HG03025 (cell line): Measurements from ENCODE around the gene DOK3.

ENCODE experiments used
- ATAC-seq: cut with Tn5 transposase; IDR thresholded peaks from one replicate; pipeline ENCODE4 v1.9.1; 2021; ENCODE audit warnings: mild to moderate bottlenecking, moderate library complexity; ENCODE audit not compliant: unreplicated experiment, low FRiP score

Gene DOK3, protein sequence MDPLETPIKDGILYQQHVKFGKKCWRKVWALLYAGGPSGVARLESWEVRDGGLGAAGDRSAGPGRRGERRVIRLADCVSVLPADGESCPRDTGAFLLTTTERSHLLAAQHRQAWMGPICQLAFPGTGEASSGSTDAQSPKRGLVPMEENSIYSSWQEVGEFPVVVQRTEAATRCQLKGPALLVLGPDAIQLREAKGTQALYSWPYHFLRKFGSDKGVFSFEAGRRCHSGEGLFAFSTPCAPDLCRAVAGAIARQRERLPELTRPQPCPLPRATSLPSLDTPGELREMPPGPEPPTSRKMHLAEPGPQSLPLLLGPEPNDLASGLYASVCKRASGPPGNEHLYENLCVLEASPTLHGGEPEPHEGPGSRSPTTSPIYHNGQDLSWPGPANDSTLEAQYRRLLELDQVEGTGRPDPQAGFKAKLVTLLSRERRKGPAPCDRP

DNA sequence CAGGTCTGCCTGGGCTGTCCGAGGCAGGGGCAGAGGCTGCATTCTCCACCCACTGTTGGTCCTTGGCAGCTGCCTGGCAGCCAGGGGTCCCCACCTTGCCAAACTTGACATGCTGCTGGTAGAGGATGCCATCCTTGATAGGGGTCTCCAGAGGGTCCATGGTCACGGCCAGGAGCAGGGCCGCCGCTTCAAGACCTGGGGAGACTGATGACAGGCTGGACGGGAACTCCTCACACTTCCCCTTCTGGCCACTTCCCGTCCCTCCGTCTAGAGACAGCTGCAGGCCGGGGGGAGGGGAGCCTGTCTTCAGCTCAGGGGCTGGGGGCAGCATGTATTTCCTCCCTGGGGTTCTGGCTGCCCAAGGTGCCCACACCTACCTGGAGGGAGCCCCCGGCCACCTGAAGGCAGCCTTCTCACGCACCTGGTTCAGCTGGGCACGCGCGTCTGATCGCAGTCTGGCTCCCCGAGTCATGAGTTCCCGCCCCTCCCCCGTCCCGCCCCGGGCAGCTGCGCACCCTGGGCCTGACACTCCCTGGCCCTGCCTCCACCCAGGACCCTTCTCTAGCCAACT is at the start of gene DOK3:
DOK3 (minus strand) TSS at position 446 of the 571 bp plus-strand sequence; CDS start at position 160, 286 bp downstream.
- ATAC-seq = no peak

DNA sequence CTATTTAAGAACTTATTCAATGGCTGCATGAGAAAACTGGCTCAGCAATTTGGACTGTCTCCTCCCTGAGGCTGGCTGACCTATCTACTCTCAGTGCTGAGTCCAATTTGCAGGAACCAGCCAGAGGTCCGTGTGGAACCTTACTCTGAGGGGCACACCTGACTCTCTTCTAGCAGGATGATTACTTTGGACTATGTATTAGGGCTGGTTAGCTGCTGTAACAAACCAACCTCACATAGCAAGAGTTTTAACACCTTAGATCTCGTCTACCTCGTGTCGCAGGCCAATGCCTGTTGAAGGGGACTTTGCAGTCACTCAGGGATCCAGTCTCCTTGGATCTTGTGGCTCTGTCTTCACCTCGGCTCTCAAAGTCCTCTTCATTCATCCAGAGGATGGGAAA is 48.2 kb upstream of the DOK3 start:
- no peak for ATAC-seq

DNA sequence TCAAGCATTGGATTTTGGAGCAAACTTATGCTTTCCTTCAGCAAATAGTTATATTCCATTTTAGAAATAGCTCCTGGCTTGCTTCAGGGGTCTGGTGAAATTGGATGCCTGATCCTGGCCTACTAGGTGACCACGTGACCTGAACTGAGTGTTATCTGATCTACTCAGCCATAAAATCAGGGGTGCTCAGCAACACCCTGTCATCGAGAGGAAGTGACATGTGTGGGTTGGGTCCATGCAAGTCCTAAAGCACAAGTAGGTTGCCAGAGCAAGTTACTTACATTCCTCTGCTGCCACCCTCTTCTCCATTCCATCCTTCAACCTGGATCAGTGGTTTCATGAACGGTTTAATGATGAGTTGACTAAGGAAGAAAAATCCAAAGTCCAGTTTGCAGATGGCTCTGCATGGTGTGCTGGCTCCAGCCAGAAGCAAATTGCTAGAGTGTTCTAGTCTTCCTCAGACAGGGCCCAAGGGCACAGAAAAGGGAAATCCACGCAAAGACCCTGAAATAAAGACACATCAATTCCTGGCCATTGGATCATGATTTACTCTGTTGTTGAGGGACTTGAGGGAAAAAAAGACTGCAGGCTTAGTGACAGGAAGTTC is 47.5 kb upstream of the DOK3 start:
- ATAC-seq = no peak

DNA sequence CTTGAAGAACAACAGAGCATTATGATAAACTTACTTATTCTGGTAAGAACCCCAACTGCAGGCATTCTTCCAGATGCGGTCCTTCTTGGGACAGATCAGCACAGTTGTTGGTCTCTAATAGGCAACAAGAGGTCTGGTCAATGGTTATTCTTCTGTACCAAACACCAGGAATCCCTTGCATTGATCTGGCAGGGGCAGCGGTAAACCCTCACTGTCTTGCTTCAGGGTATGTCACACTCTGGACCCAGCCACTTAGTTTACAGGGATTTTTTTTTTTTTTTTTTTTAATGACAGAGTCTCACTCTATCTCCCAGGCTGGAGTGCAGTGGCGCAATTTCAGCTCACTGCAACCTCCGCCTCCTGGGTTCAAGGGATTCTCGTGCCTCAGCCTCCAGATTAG is 46.0 kb upstream of the DOK3 start:
- ATAC-seq = no peak

DNA sequence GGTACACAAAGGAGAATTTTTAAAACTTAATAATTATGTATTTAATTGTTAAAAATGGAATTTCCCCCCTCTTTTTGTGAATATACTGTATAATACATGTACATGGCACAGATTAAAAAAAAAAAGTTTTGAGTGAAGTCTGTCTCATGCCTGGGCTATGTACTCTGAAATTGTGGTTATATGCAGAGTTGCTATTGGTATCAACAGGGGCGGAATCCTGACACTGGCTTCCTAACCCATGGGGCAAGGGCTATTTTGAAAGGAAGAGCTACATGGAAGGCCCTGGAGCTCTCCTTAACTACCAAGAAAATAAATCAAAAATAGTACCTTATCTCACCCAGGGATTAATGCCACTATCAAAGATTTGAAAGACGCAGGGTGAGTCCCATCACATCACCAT is 45.6 kb upstream of the DOK3 start:
- ATAC-seq = no peak

DNA sequence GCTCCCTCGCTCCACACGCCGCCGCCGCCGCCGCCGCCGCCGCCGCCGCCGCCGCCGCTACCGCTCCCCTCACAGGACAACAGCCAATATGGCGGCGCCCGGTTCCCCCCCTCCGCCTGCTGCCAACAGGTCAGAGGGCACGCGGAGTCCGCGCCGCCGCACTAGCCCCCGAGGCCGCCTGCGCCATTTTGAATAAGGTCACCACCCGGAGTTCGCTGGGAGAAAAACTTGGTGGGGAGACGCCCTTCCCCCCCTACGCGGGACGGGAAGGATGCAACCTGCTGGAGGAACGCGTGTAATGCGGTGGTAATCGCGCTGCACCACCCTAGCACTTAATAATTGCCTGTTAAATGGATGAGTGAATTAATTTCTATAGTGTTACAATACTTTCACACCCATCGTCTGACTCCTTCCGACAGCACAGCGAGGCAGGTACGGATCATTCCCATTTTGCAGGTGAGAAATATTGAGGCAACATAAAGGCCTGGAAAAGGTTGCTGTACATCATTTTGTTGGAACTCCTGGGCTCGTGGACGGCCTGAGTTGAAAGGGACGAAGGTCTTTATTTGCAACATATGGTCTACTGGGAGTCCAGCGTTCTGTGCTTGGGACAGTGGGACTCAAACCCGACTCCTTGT is 45.0 kb upstream of the DOK3 start, which contains the start of gene FAM193B:
FAM193B (minus strand) TSS at position 90 of the 638 bp plus-strand sequence. CDS start 105 bp downstream, outside the sequence.
- ATAC-seq = peak; percentile 70

DNA sequence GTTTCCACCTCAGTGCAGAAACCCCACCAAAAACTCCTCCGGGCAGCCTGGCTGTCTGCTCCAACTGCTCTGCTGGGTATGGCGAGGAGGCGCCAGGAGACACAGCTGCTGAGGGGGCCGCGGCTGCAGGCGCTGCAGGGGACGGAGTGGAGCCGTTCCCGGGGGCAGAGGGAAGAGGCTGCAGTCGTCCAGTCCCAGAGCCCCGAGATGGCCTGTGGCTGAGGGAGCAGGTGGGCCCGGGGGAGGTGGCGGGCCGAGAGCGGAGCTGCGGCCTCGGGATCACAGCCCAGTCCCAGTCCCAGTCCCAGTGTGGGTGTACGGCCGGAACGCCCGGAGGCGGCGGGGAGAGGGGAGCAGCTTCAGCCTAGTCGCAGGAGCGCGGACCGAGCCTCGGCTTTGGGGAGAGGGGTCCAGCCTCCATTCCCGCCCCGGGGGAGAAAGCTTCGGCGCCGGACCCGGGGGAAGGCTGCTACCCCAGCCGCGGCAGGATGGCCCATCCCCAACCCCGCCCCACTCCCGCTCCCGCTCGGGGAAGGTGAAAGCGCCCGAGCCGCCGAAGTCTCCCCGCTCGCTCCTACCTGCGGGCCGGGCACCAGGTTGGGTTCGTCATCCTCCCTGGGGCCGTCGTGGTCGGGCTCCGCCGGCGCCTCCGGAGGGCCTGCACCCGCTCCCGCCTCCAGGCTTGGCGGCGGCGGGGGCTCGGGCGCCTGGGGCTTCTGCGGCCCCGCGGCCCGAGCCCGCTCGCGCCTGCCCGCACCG is 44.2 kb upstream of the DOK3 start:
- peak; percentile 49 for ATAC-seq

DNA sequence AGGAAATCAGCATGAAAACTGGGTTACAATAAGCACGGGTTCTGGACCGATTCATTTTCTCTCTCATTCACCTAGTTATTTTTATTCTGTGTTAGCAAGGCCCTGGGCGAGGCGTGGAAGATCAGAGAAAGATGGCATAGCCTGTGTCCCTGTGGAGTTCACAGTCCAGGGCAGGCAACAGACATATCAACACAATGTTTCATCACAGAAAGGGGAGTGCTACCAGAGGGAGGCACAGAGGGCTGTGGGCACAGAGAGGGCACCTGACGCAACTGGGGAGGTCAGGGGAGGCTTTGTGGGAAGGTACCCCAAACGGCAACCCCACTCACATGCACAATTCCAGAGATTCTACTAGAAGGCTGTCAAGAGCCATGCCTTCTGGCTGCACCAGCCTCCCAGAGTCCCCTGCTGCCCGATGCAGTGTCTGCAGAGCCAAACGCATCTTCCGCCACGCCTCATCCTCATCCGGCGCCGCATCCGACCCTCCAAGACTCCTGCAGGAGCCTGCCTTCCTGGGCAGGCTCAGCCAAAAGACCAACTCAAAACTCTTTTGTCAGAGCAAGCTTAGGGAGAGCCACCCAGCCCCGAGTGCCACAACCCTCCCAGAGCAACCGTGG is 43.3 kb upstream of the DOK3 start:
- no peak for ATAC-seq

DNA sequence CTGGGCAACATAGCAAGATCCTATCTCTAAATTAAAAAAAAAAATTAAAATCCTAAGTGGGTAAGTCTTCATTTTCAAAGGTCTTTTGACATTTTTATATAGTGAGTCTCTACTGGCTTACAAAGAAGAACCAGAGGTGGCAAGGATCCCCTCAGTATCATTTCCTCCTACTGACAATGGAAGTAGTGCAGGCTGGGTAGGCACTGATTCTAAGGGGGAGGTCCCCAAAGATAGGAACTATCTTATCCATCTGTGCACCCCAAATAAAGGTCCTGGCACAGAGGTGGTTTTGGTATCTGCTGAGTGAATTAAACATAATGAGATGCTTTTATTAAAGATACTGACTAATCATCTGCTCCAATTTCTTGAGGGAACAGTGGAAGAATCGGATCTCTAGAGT is 40.5 kb upstream of the DOK3 start:
- no peak for ATAC-seq

DNA sequence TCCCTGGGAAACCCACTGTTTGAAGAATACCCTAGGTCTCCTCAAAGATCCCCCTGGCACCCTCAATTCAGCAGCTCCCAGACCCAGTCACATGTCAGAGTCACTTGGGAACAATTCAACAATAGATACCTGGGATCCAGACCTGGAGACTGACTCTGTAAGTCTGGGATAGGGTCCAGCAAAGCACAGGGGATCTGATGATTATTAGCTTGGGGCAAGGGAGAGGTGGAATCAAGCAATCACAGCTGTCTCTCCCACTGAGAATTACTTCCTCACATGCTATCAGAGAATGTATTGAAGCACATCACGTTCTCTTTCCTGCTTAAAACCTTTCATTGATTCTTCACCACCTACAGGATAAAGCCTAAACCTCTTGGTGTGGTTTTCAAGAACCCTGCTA is 38.9 kb upstream of the DOK3 start:
- no peak for ATAC-seq

DNA sequence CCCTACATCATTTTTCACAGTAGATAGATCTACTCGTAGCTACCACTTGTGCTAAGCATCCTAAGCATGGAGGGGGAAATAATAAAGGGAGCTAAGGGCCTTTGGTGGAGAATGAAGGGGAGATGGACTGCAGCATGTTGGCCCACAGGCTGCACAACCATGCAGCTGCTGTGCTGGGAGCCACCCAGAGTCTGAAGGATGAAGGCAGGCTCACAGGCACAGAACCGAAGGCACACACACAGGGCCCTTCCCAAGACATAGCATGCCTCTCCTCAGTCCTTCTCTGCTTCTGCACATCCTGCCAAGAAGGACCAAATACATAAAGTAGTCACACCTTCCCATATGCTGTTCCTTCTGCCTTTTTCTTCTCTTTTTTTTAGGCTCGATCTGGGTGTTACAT is 38.1 kb upstream of the DOK3 start:
- ATAC-seq = no peak

DNA sequence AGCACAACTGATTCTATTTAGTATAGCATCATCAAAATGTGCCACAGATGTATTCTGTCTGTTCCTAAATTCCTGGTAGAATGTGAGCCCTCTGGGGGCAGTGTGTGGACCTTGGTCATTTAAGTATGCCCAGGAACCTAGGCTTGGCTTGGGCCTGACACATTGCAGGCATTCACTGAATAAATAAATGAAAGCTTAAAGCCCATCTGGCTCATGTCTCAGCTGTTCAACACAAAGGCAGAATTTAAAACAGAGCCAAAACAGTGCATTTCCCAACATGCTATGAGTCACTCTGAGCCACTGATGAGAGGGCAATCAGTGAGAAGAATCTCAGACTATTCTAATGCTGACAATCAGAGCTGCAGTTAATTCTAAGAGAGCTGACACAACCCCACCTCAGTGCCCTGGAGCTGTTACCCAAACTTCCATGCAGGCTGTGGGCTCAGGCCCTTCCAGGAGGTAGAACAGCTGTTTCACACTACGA is 36.7 kb upstream of the DOK3 start:
- no peak for ATAC-seq

DNA sequence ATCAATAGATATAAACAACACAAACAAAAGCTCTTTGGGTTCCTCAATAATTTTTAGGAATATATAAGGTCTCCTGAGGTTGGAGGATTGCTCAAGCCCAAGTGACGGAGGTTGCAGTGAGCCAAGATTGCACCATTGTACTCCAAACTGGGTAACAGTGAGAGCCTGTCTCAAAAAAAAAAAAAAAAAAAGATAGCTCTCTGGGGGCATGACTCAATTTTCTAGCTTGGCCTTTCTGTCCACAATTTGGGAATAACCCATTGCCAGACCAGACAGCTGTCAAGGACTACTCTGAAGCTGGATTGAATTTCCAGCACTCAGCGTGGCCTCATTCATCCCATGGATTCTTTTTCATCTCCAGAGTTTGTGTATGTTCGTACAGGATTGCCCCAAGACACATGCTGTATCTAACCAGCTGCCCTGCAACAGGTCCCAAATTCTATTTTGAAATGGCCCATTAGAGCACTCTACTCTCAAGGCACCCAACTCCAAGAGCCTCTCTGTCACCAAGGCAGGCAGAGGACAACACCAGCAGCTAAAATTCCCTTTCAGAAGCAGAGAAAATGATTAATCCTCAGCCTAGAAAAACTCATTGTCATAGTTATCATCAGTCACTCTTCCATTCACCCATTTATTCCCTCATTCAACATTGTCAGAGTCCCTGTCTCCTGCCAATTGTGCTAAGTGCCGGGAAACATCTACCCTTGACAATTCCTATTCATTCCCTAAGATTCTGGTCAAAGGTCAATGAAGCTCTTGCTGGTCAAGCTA is 36.0 kb upstream of the DOK3 start:
- no peak for ATAC-seq

DNA sequence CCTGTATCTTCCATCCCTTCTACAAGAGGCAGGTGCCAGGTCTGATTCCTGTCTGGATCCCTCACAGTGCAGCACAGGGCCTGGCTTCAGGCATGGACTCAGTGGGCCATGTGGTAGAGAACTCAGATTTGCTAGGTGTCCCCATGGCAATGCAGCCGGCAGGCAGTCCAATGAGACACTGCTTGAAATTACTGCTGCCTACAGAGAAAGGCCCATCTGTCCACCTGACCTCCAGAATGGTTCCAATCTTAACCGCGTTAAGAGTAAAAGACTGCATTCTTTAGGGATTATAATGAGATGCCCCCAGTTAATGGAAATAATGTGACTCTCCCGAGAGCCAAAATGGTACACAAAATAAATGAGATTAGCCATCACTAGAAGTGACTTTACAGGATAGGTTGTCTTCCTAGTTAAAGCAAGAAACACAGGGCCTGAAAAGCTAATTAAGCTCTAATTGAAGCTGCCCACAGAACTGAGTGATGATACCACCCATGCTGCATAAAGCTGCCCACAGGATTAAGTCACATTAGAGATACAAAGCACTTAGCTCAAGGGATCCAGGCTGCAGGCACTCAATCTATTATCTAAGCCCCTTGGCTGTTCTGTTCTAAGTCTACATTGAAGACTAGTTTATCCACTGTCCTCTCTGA is 33.3 kb upstream of the DOK3 start:
- ATAC-seq = no peak

DNA sequence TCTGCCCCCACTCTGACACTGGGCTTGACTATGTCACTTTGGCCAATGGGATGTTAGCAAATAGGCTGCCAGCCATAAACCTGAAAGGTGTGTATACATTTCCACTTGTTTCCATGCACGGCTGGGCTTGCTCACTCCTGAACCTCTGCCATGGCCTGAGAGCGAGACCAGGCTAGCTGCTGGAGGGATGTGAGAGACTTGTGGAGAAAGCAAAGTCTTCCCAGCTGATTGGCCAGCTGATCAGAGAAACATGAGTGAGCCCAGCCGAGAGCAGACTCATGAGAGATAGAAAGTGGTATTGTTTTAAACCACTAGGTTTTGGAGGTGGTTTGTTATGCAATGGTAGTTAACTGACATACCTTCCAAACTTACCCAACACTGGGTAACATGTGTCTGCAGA is 30.8 kb upstream of the DOK3 start:
- no peak for ATAC-seq

DNA sequence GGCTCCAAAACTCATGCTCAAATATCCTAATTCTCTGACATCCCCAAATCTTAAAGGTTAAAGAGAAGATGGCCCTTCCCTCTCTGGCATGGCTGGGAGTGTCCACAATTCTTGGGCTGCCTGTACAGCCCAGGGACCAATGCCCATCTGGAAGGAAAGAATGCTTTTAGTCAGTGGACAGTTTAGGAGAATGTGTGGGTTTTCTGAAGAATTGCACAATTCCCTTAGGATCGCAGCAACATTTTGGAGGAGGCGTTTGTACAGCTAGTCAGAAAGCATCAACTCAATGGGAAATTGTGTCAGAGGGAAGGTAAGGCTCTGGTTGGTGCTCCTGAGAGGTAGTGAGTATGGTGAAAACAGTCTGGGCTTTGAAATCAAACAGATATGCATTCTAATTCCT is 29.8 kb upstream of the DOK3 start:
- no peak for ATAC-seq

DNA sequence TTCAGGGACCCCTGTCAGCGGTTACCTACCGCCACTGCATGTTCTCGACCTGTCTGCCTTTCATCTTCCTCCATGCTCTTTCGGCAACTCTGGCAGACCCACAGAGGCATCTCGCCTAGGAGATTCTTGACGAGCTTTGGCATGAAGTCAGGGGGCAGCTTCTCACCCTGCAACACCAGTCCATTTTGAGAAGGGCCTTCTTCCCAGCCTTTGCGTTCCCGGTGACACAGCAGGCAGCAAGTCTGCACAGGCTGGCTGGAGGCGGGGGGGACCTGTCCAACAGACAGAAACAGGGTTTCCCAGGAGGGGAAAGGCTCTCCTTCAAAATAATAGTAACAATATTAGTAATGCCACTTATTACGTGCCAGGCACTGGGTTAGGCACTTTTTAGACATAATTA is 29.2 kb upstream of the DOK3 start:
- ATAC-seq = no peak
